ENCODE results near the gene PIK3C2B.

PIK3C2B gene

GRCh38 chr1:204499511-204500468, 5.2 kb upstream of the PIK3C2B start:
- no peak overlapping the region for H3K4me3 ChIP-seq (ENCODE audit: low read depth, low read length)
- DNase-seq (ENCODE audit: low read depth): no peak
- no peak for TF ChIP-seq CTCF (IDR thresholded peaks at IDR 0.05; ENCODE audit: insufficient read depth, low read depth, low read length, missing control alignments)

GRCh38 chr1:204498981-204499380, 4.4 kb upstream of the PIK3C2B start:
- no peak overlapping the region for H3K4me3 ChIP-seq (ENCODE audit: low read depth, low read length)
- DNase-seq (ENCODE audit: low read depth): no peak
- TF ChIP-seq CTCF (IDR thresholded peaks at IDR 0.05; ENCODE audit: insufficient read depth, low read depth, low read length, missing control alignments): no peak

- no peak for TF ChIP-seq CTCF (IDR thresholded peaks at IDR 0.05; ENCODE audit: insufficient read depth, low read depth, low read length, missing control alignments)
- peak overlapping the region; percentile 76 for H3K4me3 ChIP-seq (ENCODE audit: low read depth, low read length)
- no peak for DNase-seq (ENCODE audit: low read depth)
These were observed 1.2 kb upstream of the PIK3C2B start for GRCh38 chr1:204495777-204496176.

GRCh38 chr1:204495078-204495753, 611 bp upstream of the PIK3C2B start:
- no peak for TF ChIP-seq CTCF (IDR thresholded peaks at IDR 0.05; ENCODE audit: insufficient read depth, low read depth, low read length, missing control alignments)
- no peak for DNase-seq (ENCODE audit: low read depth)
- peak overlapping the region; percentile 76 for H3K4me3 ChIP-seq (ENCODE audit: low read depth, low read length)

GRCh38 chr1:204493984-204494280, 673 bp downstream of the PIK3C2B start:
- peak; percentile 69 for DNase-seq (ENCODE audit: low read depth)
- TF ChIP-seq CTCF (IDR thresholded peaks at IDR 0.05; ENCODE audit: insufficient read depth, low read depth, low read length, missing control alignments): no peak
- peak overlapping the region; percentile 76 for H3K4me3 ChIP-seq (ENCODE audit: low read depth, low read length)

- no peak for TF ChIP-seq CTCF (IDR thresholded peaks at IDR 0.05; ENCODE audit: insufficient read depth, low read depth, low read length, missing control alignments)
- H3K4me3 ChIP-seq (ENCODE audit: low read depth, low read length): peak overlapping the region; percentile 76
- no peak for DNase-seq (ENCODE audit: low read depth)
These were observed 1.2 kb downstream of the PIK3C2B start for GRCh38 chr1:204493145-204493983.

All from GM12865 (cell line).